K562 (cell line): ENCODE data around the gene LHB. TPM values are rescaled to one million over a fixed set of nuclear protein-coding genes. Genes with fewer than 3 reads are reported as not detected.
"Not testable (repeated sequence)": the region's sequence is repeated elsewhere in the genome, so short reads cannot be mapped to it uniquely, and the experiment has no call there.

ENCODE experiments used
- ATF1 ChIP-seq, 2 experiments: fragments of 450-650 bp in 1 of 2; IDR thresholded peaks; 2 replicates each; pipeline ENCODE4 v1.6.1; 2016; ENCODE audit warnings: missing compliant biosample characterization in 1 of 2, missing genetic modification characterization in 1 of 2
- ATF7 ChIP-seq: fragments of 450-650 bp; IDR thresholded peaks from 2 replicates; pipeline ENCODE4 v1.7.1; 2014; ENCODE audit warnings: mild to moderate bottlenecking, moderate library complexity
- BHLHE40 ChIP-seq: IDR thresholded peaks from 2 replicates; pipeline ENCODE4 v1.6.1; 2011; ENCODE audit warnings: low read length, improper control_type of control experiment
- E2F6 ChIP-seq, 2 experiments: IDR thresholded peaks; 2 replicates each; pipeline ENCODE4 v1.6.1; 2011; ENCODE audit warnings: borderline replicate concordance in 1 of 2, control low read depth in 1 of 2, low read depth in 1 of 2, low read length in 1 of 2, mild to moderate bottlenecking in 1 of 2, mixed read lengths in 1 of 2, moderate library complexity in 1 of 2; ENCODE audit not compliant: insufficient read depth in 1 of 2, insufficient read length in 1 of 2, poor library complexity in 1 of 2, severe bottlenecking in 1 of 2; ENCODE audit errors: extremely low read depth in 1 of 2
- ESRRA ChIP-seq: fragments of 450-650 bp; IDR thresholded peaks from 2 replicates; pipeline ENCODE4 v1.6.1; 2014; ENCODE audit warnings: low read depth, mild to moderate bottlenecking, moderate library complexity, borderline replicate concordance
- VEZF1 ChIP-seq: fragments of 200-800 bp; sonication (Bioruptor generic); IDR thresholded peaks from 2 replicates; pipeline ENCODE4 v1.6.1; 2017; ENCODE audit warnings: missing genetic modification characterization, missing compliant biosample characterization
- ZBTB12 ChIP-seq: fragments of 250-450 bp; sonication (Bioruptor Pico); IDR thresholded peaks from 2 replicates; pipeline ENCODE4 v1.4.0; 2020
- ZBTB40 ChIP-seq, 2 experiments: fragments of 450-650 bp in 1 of 2; sonication (generic) in 1 of 2; formaldehyde crosslinking in 1 of 2; IDR thresholded peaks; 2 replicates each; pipeline versions ENCODE4 v1.7.1 to v1.9.0; 2016 to 2022; ENCODE audit warnings: inconsistent platforms in 1 of 2, mild to moderate bottlenecking in 1 of 2, missing genetic modification reagents in 1 of 2
- polyA plus RNA-seq, 8 experiments: library from polyadenylated mRNA; depleted of rRNA in 4 of 8; stranded (reverse) in 5 of 8; unstranded in 3 of 8; fragments of >200 nt; fragmentation: Nextera tagmentation in 2 of 8; fragmentation: Illumina TruSeq in 1 of 8; extraction: Ambion mirVana in 2 of 8; extraction: Trizol in 1 of 8; gene quantifications; 2 replicates each; pipeline versions ENCODE4 v1.2.1 to v1.2.3, GENCODE V29; 2011 to 2014; ENCODE audit warnings: inconsistent platforms in 1 of 8, missing spikeins in 1 of 8
- total RNA-seq, 7 experiments: library from RNA; depleted of rRNA in 6 of 7; stranded (reverse); fragments of >200 nt in 6 of 7; fragmentation: Illumina TruSeq in 2 of 7; extraction: Trizol in 2 of 7; gene quantifications; 2 replicates each; pipeline versions ENCODE4 v1.2.1 to v1.2.3, GENCODE V29; 2011 to 2021; ENCODE audit warnings: low replicate concordance in 1 of 7

Gene LHB
- total and polyA plus RNA-seq, 9 of the 15 experiments (the other 6 are each of a cell fraction or from before 2014, with no cell fraction given), result 0.54 TPM; not detected in 8

GRCh38 chr19:49031642-49032301, 14.9 kb upstream of the LHB start, which contains the start of gene CGB2 (continued):
- TF ChIP-seq ZBTB40 (IDR thresholded peaks at IDR 0.05) (peak; percentile 81), BHLHE40 (peak; percentile 52), ESRRA (peak; percentile 37; the same call in 1 of the 2 replicates), ATF7 (peak; percentile 97), ATF1 (CRISPR knock-in tag; IDR thresholded peaks at IDR 0.05) (peak; percentile 49), ATF1 (tag; IDR thresholded peaks at IDR 0.05) (peak; percentile 95), VEZF1 (CRISPR knock-in tag) (peak; percentile 25; the same call in 1 of the 2 replicates), ZBTB12 (CRISPR knock-in tag) (peak; percentile 81), E2F6 (IDR thresholded peaks at IDR 0.05; ENCODE audit: borderline replicate concordance in 1 of 2, extremely low read depth in 1 of 2, insufficient read depth in 1 of 2, insufficient read length in 1 of 2, low read depth in 1 of 2, low read length in 1 of 2, poor library complexity in 1 of 2, severe bottlenecking in 1 of 2) (peak in 1 of 2 experiments; percentile 44)
- TF ChIP-seq ZBTB40 (CRISPR knock-in tag; IDR thresholded peaks at IDR 0.05), result not testable (repeated sequence)
- TF ChIP-seq, all 486 proteins: peak for 55; not testable (repeated sequence) for 431
